Pancreas (tissue), 10 donors: ENCODE results near the gene OPN3. TPM values are rescaled to one million over a fixed set of nuclear protein-coding genes. Genes with fewer than 3 reads are reported as not detected.
A peak's percentile ranks its signal among the peaks of the same experiment; 100 is the strongest.

Experiments
- ATAC-seq, 4 donors: fragments of 200-7000 bp; cut with Tn5 transposase; one replicate each; pipeline versions ENCODE4 v1.8.0 to v1.9.1; 2020; ENCODE audit warnings: mild to moderate bottlenecking in 4 of 4, moderate library complexity in 4 of 4
- DNase-seq, 6 donors: peaks; one replicate each; pipeline ENCODE4 v3.0.0-alpha.2; 2020
- FAIRE-seq: peaks from 2 replicates; lab custom pipeline; 2012; peaks lifted over from hg19 to GRCh38; lab: Jason Lieb, UNC
- H3K27ac ChIP-seq, 4 donors: fragments of 200-600 bp; sonication (generic); 1 replicate in 3 of 4; 2 replicates in 1 of 4; pipeline versions ENCODE4 v1.5.0 to v1.8.0; 2020
- H3K27me3 ChIP-seq, 4 donors: fragments of 200-600 bp; one replicate each; pipeline ENCODE4 v1.8.0; 2021
- H3K36me3 ChIP-seq, 3 donors: fragments of 200-600 bp; sonication (generic) in 1 of 3; one replicate each; pipeline versions ENCODE4 v1.5.0 to v1.8.0; 2020 to 2021
- H3K4me1 ChIP-seq, 3 donors: fragments of 200-600 bp; one replicate each; pipeline ENCODE4 v1.8.0; 2021
- H3K4me3 ChIP-seq, 4 donors: fragments of 200-600 bp; sonication (generic) in 2 of 4; one replicate each; pipeline versions ENCODE4 v1.5.0 to v1.8.0; 2020 to 2021
- H3K9me3 ChIP-seq, 4 donors: fragments of 200-600 bp; one replicate each; pipeline ENCODE4 v1.8.0; 2021
- WGBS, 2 donors: extraction: QIAGEN DNeasy Blood & Tissue Kit; methylation state at CpG; one replicate each; pipeline ENCODE4 v1.1.7; 2013; 5-methylcytosine and 5-hydroxymethylcytosine counted together
- intact Hi-C, 3 donors: fragments of 100-400 bp; cut with DNase I; formaldehyde crosslinking; loops; one replicate each; pipeline versions ENCODE4 v1.11.1 to v1.14.2; 2022
- polyA plus RNA-seq, 2 donors: library from polyadenylated mRNA; stranded (reverse); fragments of 200-250 nt; gene quantifications; one replicate each; pipeline ENCODE4 v1.2.3, GENCODE V29; 2013
- total RNA-seq, 6 donors: library from RNA; stranded (reverse); fragmentation: NEBNext Ultra II Directional in 4 of 6; extraction: Animal tissue kit (Norgen Biotek cat#: 25700) in 4 of 6; gene quantifications; one replicate each; pipeline versions ENCODE4 v1.2.1 to v1.2.4, GENCODE V29; 2021 to 2023
- TF ChIP-seq, protein P1 (sequence below), 4 donors: fragments of 200-600 bp; sonication (generic) in 3 of 4; IDR thresholded peaks; one replicate each; pipeline versions ENCODE4 v1.5.0 to v1.8.0; 2021; ENCODE audit warnings: antibody characterized with exemption in 4 of 4
- donor health status: healthy with polysubstance abuse.
- donor health status: DM: no; HTN: no; CAD: no; lungs with moderate emphysema.
- donor health status: DM: no; HTN: no; CAD: no.
- donor health status: control.
- donor health status: control.
- donor health status: Bipolar disorder and iron deficiency.
- donor health status: DM: yes; HTN: yes; CAD: no.
- donor health status: DM: no; HTN: no; CAD: no.
- donor health status: DM: no; HTN: no; CAD: no.
- donor health status: DM: yes; HTN: yes; CAD: no.

The OPN3 gene
- total and polyA plus RNA-seq, 8 donors: 1.2 to 12.8 (median 3.1) TPM

DNA sequence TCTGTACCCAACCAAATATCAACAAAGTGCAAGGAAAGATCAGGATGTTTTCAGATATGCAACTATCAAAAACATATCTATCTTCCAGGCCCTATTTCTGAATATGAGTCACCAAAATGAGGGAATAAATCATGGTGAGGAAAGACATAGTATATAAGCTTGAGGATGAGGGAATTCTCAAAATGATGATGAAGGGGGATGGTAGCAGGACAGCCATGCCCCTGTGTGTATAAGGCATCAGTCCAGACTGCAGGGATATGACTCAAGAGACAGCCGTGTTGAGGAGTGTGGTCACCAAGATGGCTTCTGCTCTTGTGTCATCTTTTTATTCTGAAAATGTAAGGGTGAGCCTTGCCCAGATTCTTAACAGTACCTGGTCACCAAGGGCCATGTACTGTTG lies 7.5 kb upstream of the OPN3 start:
- H3K27ac ChIP-seq: no peak overlapping the region
- no peak for DNase-seq
- H3K4me3 ChIP-seq: no peak overlapping the region
- TF ChIP-seq, protein P1, sequence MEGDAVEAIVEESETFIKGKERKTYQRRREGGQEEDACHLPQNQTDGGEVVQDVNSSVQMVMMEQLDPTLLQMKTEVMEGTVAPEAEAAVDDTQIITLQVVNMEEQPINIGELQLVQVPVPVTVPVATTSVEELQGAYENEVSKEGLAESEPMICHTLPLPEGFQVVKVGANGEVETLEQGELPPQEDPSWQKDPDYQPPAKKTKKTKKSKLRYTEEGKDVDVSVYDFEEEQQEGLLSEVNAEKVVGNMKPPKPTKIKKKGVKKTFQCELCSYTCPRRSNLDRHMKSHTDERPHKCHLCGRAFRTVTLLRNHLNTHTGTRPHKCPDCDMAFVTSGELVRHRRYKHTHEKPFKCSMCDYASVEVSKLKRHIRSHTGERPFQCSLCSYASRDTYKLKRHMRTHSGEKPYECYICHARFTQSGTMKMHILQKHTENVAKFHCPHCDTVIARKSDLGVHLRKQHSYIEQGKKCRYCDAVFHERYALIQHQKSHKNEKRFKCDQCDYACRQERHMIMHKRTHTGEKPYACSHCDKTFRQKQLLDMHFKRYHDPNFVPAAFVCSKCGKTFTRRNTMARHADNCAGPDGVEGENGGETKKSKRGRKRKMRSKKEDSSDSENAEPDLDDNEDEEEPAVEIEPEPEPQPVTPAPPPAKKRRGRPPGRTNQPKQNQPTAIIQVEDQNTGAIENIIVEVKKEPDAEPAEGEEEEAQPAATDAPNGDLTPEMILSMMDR (IDR thresholded peaks at IDR 0.05): no peak
- no peaks in the 10 kb centered on the region for H3K4me1 ChIP-seq
- ATAC-seq: no peak
- no peaks in the 10 kb centered on the region for H3K27me3 ChIP-seq
- intact Hi-C loops: no loop called here
- WGBS, 2 donors: 78 to 95% methylated on average over 1 of the region's 1 CpG
- no peaks in the 10 kb centered on the region for H3K36me3 ChIP-seq
- no peak for FAIRE-seq
- no peaks in the 10 kb centered on the region for H3K9me3 ChIP-seq

DNA sequence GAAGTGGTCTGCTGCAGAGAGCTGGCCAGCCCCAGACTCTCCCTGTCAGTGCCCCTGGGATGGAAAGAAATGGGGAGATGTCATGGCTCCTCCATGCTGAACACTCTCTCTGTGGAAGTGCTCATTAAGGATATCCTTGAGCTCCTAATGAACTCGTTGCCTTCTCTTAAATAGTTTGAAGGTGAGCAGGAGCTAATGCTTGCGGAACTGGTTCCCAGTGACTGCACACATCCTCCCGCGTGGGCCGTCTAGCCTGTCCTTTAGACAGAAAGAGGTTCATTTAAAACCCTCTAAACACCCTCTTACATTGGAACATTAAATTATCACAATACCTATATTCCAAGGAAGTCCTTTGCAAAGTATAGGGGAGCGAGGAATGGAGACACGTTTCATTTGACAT lies 6.0 kb upstream of the OPN3 start:
- Histone ChIP-seq H3K27ac (no peak overlapping the region), H3K36me3 (no peaks in the 10 kb centered on the region), H3K9me3 (no peaks in the 10 kb centered on the region), H3K27me3 (no peaks in the 10 kb centered on the region), H3K4me3 (no peak overlapping the region), H3K4me1 (no peaks in the 10 kb centered on the region)
- ATAC-seq: no peak
- 67 to 71% methylated on average over 7 of the region's 7 CpGs for WGBS, 2 donors
- TF ChIP-seq, protein P1 (IDR thresholded peaks at IDR 0.05): no peak
- intact Hi-C loops: no loop called here
- peak in 1 of 6 donors; percentile 15 for DNase-seq
- FAIRE-seq: no peak

DNA sequence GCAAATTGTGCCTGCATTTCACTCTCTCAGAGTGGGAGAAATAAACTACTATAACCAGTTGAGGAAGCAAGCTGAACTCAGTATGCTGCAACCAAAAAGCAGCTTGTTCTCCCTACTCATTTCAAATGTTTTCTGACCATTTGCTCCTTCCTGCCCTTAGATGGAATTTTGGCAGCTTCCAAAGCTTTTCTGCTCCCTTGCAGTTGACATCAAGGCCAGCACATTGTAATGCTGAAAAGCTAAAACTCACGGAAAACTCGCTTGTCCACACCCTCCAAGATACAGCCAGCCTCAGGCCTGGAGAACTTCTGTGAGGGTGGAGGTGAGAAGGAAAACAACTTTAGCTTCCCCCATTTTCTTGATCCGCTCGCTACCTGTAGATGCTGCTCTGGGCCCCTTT lies 5.0 kb upstream of the OPN3 start:
- Histone ChIP-seq H3K27ac (no peak overlapping the region), H3K27me3 (no peaks in the 10 kb centered on the region), H3K9me3 (no peaks in the 10 kb centered on the region), H3K36me3 (no peaks in the 10 kb centered on the region), H3K4me1 (peaks cover 0 to 4% (median 0%) of the 10 kb centered on the region in 3 donors), H3K4me3 (no peak overlapping the region)
- FAIRE-seq (no peak), DNase-seq (no peak), ATAC-seq (no peak)
- intact Hi-C loops: no loop called here
- TF ChIP-seq, protein P1 (IDR thresholded peaks at IDR 0.05): no peak
- 62 to 68% methylated on average over 4 of the region's 4 CpGs for WGBS, 2 donors

DNA sequence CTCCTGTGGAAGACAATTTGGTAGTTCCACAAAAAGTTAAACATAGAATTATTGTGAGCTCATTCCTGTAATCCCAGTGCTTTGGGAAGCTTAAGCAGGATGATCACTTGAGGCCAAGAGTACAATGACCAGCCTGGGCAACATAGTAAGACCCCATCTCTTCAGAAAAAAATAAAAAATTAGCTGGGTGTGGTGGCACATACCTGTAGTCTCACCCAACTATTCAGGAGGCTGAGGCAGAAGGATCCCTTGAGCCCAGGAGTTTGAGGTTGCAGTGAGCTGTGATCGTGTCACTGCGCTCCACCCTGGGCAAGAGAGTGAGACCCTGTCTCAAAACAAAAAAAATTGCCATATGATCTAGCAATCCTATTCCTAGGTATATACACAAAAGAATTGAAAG lies 4.1 kb upstream of the OPN3 start:
- DNase-seq: no peak
- H3K4me1 ChIP-seq: peaks cover 0 to 4% (median 0%) of the 10 kb centered on the region in 3 donors

DNA sequence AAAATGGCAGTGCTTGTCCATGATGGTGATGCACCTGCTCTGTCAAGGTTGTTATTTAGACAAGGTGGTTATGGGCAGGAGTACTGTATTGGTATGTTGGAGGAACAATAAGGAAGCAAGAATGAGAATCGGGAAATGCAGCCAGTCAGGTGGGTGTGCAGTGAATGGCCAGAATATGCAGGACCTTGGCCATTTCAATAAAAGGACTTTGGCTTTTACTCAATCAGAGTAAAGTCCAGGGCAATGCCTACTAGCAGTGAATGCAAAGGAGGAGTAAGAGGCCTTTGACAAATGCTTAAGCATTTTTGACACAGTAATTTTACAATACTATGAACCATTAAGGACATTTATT lies 2.4 kb upstream of the OPN3 start:
- Histone ChIP-seq H3K27me3 (no peaks in the 10 kb centered on the region), H3K27ac (no peak overlapping the region), H3K36me3 (no peaks in the 10 kb centered on the region), H3K4me1 (peaks cover 0 to 14% (median 6%) of the 10 kb centered on the region in 3 donors), H3K4me3 (no peak overlapping the region), H3K9me3 (no peaks in the 10 kb centered on the region)
- ATAC-seq: no peak
- 85 to 100% methylated on average over 1 of the region's 1 CpG for WGBS, 2 donors
- intact Hi-C loops: no loop called here
- no peak for DNase-seq
- TF ChIP-seq, protein P1 (IDR thresholded peaks at IDR 0.05): no peak
- FAIRE-seq: no peak

More for the DNA sequence above, 4.1 kb upstream of the OPN3 start:
- H3K27ac ChIP-seq: no peak overlapping the region
- no peaks in the 10 kb centered on the region for H3K9me3 ChIP-seq
- intact Hi-C loops: no loop called here
- FAIRE-seq: no peak
- ATAC-seq: no peak
- no peaks in the 10 kb centered on the region for H3K36me3 ChIP-seq
- TF ChIP-seq, protein P1 (IDR thresholded peaks at IDR 0.05): no peak
- no peaks in the 10 kb centered on the region for H3K27me3 ChIP-seq
- WGBS, 2 donors: 94 to 97% methylated on average over 2 of the region's 2 CpGs
- no peak overlapping the region for H3K4me3 ChIP-seq
